HFF-Myc (cell line): ENCODE results near the gene RNU6-9.

Experiments used
- DNase-seq: peaks from one replicate; pipeline ENCODE4 v3.0.0-alpha.2; 2011; ENCODE audit warnings: low read depth; ENCODE audit errors: extremely low read depth
- H3K4me3 ChIP-seq: replicated peaks from 2 replicates; pipeline ENCODE4 v1.5.1; 2011; ENCODE audit warnings: low read depth, mild to moderate bottlenecking, control low read depth, low read length
- CTCF ChIP-seq: IDR thresholded peaks from 2 replicates; pipeline ENCODE4 v1.5.1; 2012; ENCODE audit warnings: mild to moderate bottlenecking, low read depth, low read length, control low read depth; ENCODE audit errors: missing control alignments

Gene RNU6-9

DNA sequence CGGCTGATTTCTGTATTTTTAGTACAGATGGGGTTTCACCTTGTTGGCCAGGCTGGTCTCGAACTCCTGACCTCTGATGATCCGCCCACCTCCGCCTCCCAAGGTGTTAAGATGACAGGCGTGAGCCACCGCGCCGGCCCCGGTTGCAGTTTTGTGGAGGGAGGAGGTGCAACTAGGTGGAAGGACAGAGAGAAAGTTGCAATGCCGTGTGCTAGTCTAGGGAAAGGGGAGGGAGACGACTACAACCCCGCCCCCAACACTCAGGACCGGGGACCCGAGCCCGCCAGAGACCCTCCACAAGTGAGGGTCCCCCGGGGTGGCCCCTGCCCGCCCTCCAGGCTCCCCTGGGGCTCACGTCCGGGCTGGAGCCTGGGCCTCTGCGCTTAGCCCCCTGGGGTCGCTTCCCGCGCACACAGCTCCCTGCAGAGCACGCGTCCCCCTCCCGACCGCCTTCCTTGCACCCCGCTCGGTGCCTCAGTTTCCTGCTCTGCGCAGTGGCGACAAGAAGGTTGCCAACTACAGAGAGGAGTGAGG is 31.3 kb downstream of the RNU6-9 start:
- TF ChIP-seq CTCF = no peak
- no peak for DNase-seq
- peak overlapping the region; percentile 84 for H3K4me3 ChIP-seq

GRCh38 chr19:925087-925525 is 31.8 kb downstream of the RNU6-9 start:
- H3K4me3 ChIP-seq = peak overlapping the region; percentile 84
- TF ChIP-seq CTCF = no peak
- peak; percentile 41 for DNase-seq

DNA sequence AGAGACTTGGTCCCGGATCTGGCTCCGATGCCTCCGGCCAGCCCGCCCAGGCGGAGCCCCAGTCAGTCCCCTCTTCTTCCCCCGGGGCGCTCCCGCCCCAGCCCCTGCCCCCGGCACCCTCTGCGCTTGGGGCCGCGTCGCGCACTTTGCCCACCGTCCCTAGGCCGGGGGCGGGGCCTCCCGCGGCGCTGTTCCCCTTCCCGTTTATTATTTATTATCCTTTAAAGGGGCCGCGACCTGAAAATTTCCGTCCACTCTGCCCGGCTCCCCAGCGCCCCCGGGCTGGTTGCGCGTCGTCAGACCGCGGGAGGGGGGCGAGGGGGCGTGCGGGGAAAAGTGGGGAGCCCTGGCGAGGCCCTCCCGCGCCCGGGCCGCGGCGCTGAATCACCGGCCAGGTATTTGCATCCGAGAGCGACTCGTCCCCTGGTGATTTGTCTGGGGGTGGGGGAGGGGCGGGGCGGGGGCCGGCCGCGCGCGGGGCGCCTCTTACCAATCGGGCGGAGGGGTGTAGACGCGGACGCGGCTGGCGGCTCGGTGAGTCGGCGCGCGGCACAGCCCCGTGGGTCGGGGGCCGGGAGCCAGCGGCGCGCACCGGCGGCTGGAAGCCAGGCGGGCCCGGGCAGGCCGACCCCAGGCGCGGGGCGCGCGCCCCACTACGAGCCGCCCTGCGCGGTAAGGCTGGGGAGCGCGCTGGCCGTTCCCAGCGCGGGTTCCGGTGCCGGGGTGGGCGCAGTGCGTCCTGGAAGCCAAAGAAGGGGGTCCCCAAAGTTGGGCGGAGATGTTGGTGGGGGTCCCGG is 32.4 kb downstream of the RNU6-9 start, which contains the start of gene ARID3A:
Gene ARID3A (plus strand): TSS at position 510 of the 797 bp plus-strand sequence. CDS start 3,494 bp downstream, outside the sequence.
- TF ChIP-seq CTCF = no peak
- peak; percentile 61 for DNase-seq
- H3K4me3 ChIP-seq = peak within 1 kb of the TSS; percentile 84

- DNase-seq = no peak
- no peak for TF ChIP-seq CTCF
Observed at GRCh38 chr19:926323-926588, 33.0 kb downstream of the RNU6-9 start.

GRCh38 chr19:926589-927350 is 33.5 kb downstream of the RNU6-9 start:
- TF ChIP-seq CTCF = no peak
- DNase-seq = no peak
- peak overlapping the region; percentile 84 for H3K4me3 ChIP-seq

More at GRCh38 chr19:926323-926588, 33.0 kb downstream of the RNU6-9 start:
- peak overlapping the region; percentile 84 for H3K4me3 ChIP-seq

DNA sequence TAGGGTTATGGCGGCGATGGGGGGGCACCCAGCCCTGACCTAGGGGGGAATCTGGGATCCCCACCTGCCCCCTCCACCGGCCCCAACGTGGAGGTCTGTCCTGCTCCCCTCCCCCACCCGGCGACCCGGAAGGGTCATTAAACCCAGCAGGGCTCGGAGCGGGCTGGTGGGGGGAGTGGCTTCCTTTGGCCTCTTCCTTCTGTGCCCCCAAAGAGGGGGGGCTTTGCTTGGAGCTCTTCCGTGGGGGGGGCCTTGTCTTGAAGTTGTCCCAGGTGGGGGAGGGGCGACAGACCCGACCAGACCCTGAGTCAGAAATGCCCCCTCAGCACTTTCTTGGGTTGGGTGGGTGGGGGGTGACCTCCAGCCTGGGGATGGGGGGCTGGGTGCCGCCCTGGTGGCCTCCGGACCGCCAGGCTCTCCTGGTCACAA is 34.1 kb downstream of the RNU6-9 start:
- DNase-seq = no peak
- peak overlapping the region; percentile 84 for H3K4me3 ChIP-seq
- TF ChIP-seq CTCF = no peak
